Peyer's patch (tissue), 4 donors: Measurements from ENCODE around the gene CELSR1. TPM values are rescaled to one million over a fixed set of nuclear protein-coding genes. Genes with fewer than 3 reads are reported as not detected.

Experiments used
- DNase-seq, 3 donors: peaks; one replicate each; pipeline ENCODE4 v3.0.0-alpha.2; 2017 to 2019
- H3K27ac ChIP-seq, 4 donors: fragments of 200-600 bp; sonication (generic); one replicate each; pipeline ENCODE4 v1.5.1; 2016 to 2019
- H3K27me3 ChIP-seq, 2 donors: fragments of 200-600 bp; sonication (generic); one replicate each; pipeline ENCODE4 v1.5.1; 2019
- H3K36me3 ChIP-seq, 3 donors: fragments of 200-600 bp; sonication (generic); one replicate each; pipeline ENCODE4 v1.5.1; 2016 to 2019
- H3K4me1 ChIP-seq, 4 donors: fragments of 200-600 bp; sonication (generic); one replicate each; pipeline ENCODE4 v1.5.1; 2016 to 2019
- H3K4me3 ChIP-seq, 4 donors: fragments of 200-600 bp; sonication (generic); 1 replicate in 3 of 4; 2 replicates in 1 of 4; pipeline ENCODE4 v1.5.1; 2016 to 2019; ENCODE audit warnings: mild to moderate bottlenecking in 1 of 4
- H3K9me3 ChIP-seq, 4 donors: fragments of 200-600 bp; sonication (generic); one replicate each; pipeline ENCODE4 v1.5.1; 2016 to 2019; ENCODE audit warnings: mild to moderate bottlenecking in 1 of 4
- CTCF ChIP-seq, 6 experiments: fragments of 450-650 bp in 4 of 6; fragments of 200-600 bp in 2 of 6; sonication (generic) in 1 of 6; IDR thresholded peaks; one replicate each; pipeline ENCODE4 v1.5.1; 2017 to 2019; ENCODE audit warnings: antibody characterized with exemption in 6 of 6, mild to moderate bottlenecking in 3 of 6, moderate library complexity in 1 of 6
- POLR2A ChIP-seq, 2 donors: fragments of 450-650 bp; IDR thresholded peaks; one replicate each; pipeline ENCODE4 v1.5.1; 2017; ENCODE audit warnings: antibody characterized with exemption in 2 of 2, mild to moderate bottlenecking in 2 of 2, moderate library complexity in 2 of 2
- total RNA-seq, 4 donors: library from RNA; depleted of rRNA; stranded (reverse); fragments of >200 nt; gene quantifications; one replicate each; pipeline ENCODE4 v1.1.0, GENCODE V29; 2016

The CELSR1 gene
- total RNA-seq, 4 donors from 2014 or later = 1.1 to 22.3 (median 1.5) TPM

DNA sequence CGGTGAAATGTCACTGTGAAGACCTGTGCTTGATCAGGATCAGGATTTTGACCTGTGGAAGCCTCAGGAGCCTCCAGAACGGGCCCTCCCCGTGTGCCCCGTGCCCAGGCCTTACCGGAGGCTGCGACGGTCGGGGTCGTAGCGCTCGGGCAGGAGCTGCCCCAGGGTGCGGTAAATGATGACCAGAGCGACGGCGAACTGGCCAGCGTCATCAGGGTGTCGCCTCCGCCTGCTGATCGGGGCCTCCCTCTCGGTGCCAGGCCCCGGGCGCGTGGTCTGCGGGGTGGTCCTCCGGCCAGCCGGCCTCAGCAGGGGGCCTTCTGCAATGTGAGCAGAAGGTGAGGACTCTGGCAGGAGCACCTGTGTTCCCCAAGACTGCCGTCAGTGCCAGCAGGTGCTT, 155.7 kb downstream of the CELSR1 start:
- Histone ChIP-seq H3K27ac (no peak overlapping the region), H3K36me3 (no peaks in the 10 kb centered on the region), H3K4me1 (peaks cover 0 to 24% (median 0%) of the 10 kb centered on the region in 4 donors), H3K9me3 (no peaks in the 10 kb centered on the region), H3K4me3 (no peak overlapping the region), H3K27me3 (no peaks in the 10 kb centered on the region)
- DNase-seq = no peak
- no peak for TF ChIP-seq CTCF (IDR thresholded peaks at IDR 0.05)
- TF ChIP-seq POLR2A (IDR thresholded peaks at IDR 0.05) = no peak

GRCh38 chr22:46381142-46381541, 156.3 kb downstream of the CELSR1 start:
- no peak for TF ChIP-seq POLR2A (IDR thresholded peaks at IDR 0.05)
- no peak for TF ChIP-seq CTCF (IDR thresholded peaks at IDR 0.05)
- no peak overlapping the region for H3K4me3 ChIP-seq
- no peaks in the 10 kb centered on the region for H3K27me3 ChIP-seq
- H3K4me1 ChIP-seq = peaks cover 0 to 24% (median 0%) of the 10 kb centered on the region in 4 donors
- no peak for DNase-seq
- no peak overlapping the region for H3K27ac ChIP-seq
- H3K36me3 ChIP-seq = no peaks in the 10 kb centered on the region
- peaks cover 0 to 4% (median 0%) of the 10 kb centered on the region in 4 donors for H3K9me3 ChIP-seq

GRCh38 chr22:46380581-46380980, 156.8 kb downstream of the CELSR1 start:
- Histone ChIP-seq H3K27ac (no peak overlapping the region), H3K4me1 (peaks cover 0 to 24% (median 0%) of the 10 kb centered on the region in 4 donors), H3K27me3 (no peaks in the 10 kb centered on the region), H3K36me3 (no peaks in the 10 kb centered on the region), H3K4me3 (no peak overlapping the region), H3K9me3 (peaks cover 0 to 8% (median 0%) of the 10 kb centered on the region in 4 donors)
- DNase-seq = no peak
- TF ChIP-seq POLR2A (IDR thresholded peaks at IDR 0.05) (no peak), CTCF (IDR thresholded peaks at IDR 0.05) (no peak)

GRCh38 chr22:46380069-46380468, 157.4 kb downstream of the CELSR1 start:
- no peaks in the 10 kb centered on the region for H3K27me3 ChIP-seq
- H3K27ac ChIP-seq = no peak overlapping the region
- H3K4me3 ChIP-seq = peak overlapping the region in 1 of 4 donors; percentile 43
- no peak for DNase-seq
- peaks cover 0 to 24% (median 0%) of the 10 kb centered on the region in 4 donors for H3K4me1 ChIP-seq
- no peaks in the 10 kb centered on the region for H3K36me3 ChIP-seq
- no peak for TF ChIP-seq CTCF (IDR thresholded peaks at IDR 0.05)
- no peak for TF ChIP-seq POLR2A (IDR thresholded peaks at IDR 0.05)
- peaks cover 0 to 8% (median 0%) of the 10 kb centered on the region in 4 donors for H3K9me3 ChIP-seq

- DNase-seq = no peak
- Histone ChIP-seq H3K27me3 (no peaks in the 10 kb centered on the region), H3K27ac (peak overlapping the region in 1 of 4 donors; percentile 75), H3K9me3 (peaks cover 0 to 8% (median 0%) of the 10 kb centered on the region in 4 donors), H3K4me1 (peaks cover 0 to 31% (median 0%) of the 10 kb centered on the region in 4 donors), H3K36me3 (no peaks in the 10 kb centered on the region), H3K4me3 (peak overlapping the region in 1 of 4 donors; percentile 43)
- TF ChIP-seq CTCF (IDR thresholded peaks at IDR 0.05) (no peak), POLR2A (IDR thresholded peaks at IDR 0.05) (no peak)
These were observed 158.1 kb downstream of the CELSR1 start for GRCh38 chr22:46379066-46379930.
